GM12878 (cell line): ENCODE data around the gene COL7A1. TPM values are rescaled to one million over a fixed set of nuclear protein-coding genes. Genes with fewer than 3 reads are reported as not detected.

Source experiments
- ATAC-seq: fragments of 200-7000 bp; cut with Tn5 transposase; 3 replicates; pipeline ENCODE4 v1.9.1; 2020; ENCODE audit warnings: mild to moderate bottlenecking, moderate library complexity
- BruUV-seq: library from RNA; stranded (reverse); fragments of 400-500 nt; replicated peaks from 2 replicates; lab custom pipeline; 2021; lab: Mats Ljungman, UMichigan
- CTCF ChIA-PET: fragments of 300-600 bp; sonication (Branson Sonifier 250); formaldehyde crosslinking; extraction: SDS; loops from one replicate; lab custom pipeline; 2021; ENCODE audit warnings: inconsistent platforms; lab: Yijun Ruan, JAX
- POLR2A ChIA-PET: fragments of 350-600 bp; formaldehyde crosslinking; extraction: SDS; loops from one replicate; lab custom pipeline; 2021; ENCODE audit warnings: inconsistent platforms; lab: Charles Lee
- RAD21 ChIA-PET: fragments of 300-600 bp; sonication (Branson Sonifier 250); formaldehyde crosslinking; loops from one replicate; lab custom pipeline; 2023; ENCODE audit warnings: antibody characterized with exemption; ENCODE audit not compliant: unreplicated experiment; lab: Charles Lee
- SMC1A ChIA-PET: fragments of 300-600 bp; sonication (Branson Sonifier 250); formaldehyde crosslinking; loops from one replicate; lab custom pipeline; 2023; ENCODE audit not compliant: unreplicated experiment, uncharacterized antibody; lab: Charles Lee
- DNase-seq: peaks from one replicate; pipeline ENCODE4 v3.0.0-alpha.2; 2011; ENCODE audit warnings: low read depth, low spot score
- FAIRE-seq: peaks from 3 replicates; lab custom pipeline; 2011; peaks lifted over from hg19 to GRCh38; lab: Jason Lieb, UNC
- H2AFZ ChIP-seq: 2 replicates; pipeline ENCODE4 v1.6.0; 2011; ENCODE audit warnings: low read depth, low read length, control low read depth; ENCODE audit not compliant: control insufficient read depth
- H3K27ac ChIP-seq: 2 replicates; pipeline ENCODE4 v1.5.1; 2011; ENCODE audit warnings: control low read depth; ENCODE audit not compliant: control insufficient read depth, insufficient read depth
- H3K27me3 ChIP-seq, 2 experiments: replicated peaks in 1 of 2; 2 replicates each; pipeline versions ENCODE4 v1.6.0 to v1.6.1; 2011; ENCODE audit warnings: low read length in 1 of 2; ENCODE audit not compliant: control insufficient read depth in 2 of 2, insufficient read depth in 2 of 2
- H3K36me3 ChIP-seq, 2 experiments: 2 replicates each; pipeline ENCODE4 v1.5.1; 2011; ENCODE audit warnings: low read length in 1 of 2; ENCODE audit not compliant: control insufficient read depth in 2 of 2, insufficient read depth in 2 of 2
- H3K4me1 ChIP-seq: 2 replicates; pipeline ENCODE4 v1.6.1; 2011; ENCODE audit warnings: mild to moderate bottlenecking, low read length, moderate library complexity, mixed read lengths; ENCODE audit not compliant: control insufficient read depth, insufficient read depth
- H3K4me2 ChIP-seq: 2 replicates; pipeline ENCODE4 v1.6.0; 2011; ENCODE audit warnings: control low read depth; ENCODE audit not compliant: control insufficient read depth, insufficient read depth
- H3K4me3 ChIP-seq: fragments of 200-600 bp; sonication (generic); 2 replicates; pipeline ENCODE4 v1.5.1; 2016
- H3K79me2 ChIP-seq: 2 replicates; pipeline ENCODE4 v1.6.0; 2011; ENCODE audit warnings: low read length; ENCODE audit not compliant: control insufficient read depth, insufficient read depth
- H3K9ac ChIP-seq: 2 replicates; pipeline ENCODE4 v1.8.0; 2011; ENCODE audit warnings: low read length, control low read depth, mixed read lengths; ENCODE audit not compliant: control insufficient read depth, insufficient read depth
- H3K9me3 ChIP-seq: replicated peaks from 3 replicates; pipeline ENCODE4 v1.5.1; 2011; ENCODE audit warnings: mild to moderate bottlenecking, low read length; ENCODE audit not compliant: control insufficient read depth, insufficient read depth
- H4K20me1 ChIP-seq: 2 replicates; pipeline ENCODE4 v1.6.0; 2011; ENCODE audit not compliant: control insufficient read depth, insufficient read depth
- NR2C2 ChIP-seq: IDR thresholded peaks from 2 replicates; pipeline ENCODE4 v1.6.1; 2011; ENCODE audit warnings: borderline replicate concordance, low read depth; ENCODE audit not compliant: control insufficient read depth, insufficient read length
- PRDM15 ChIP-seq: fragments of 450-650 bp; formaldehyde crosslinking; IDR thresholded peaks from 2 replicates; pipeline ENCODE4 v1.4.0; 2020; ENCODE audit warnings: mild to moderate bottlenecking, moderate library complexity
- RBBP5 ChIP-seq: fragments of 200-600 bp; sonication (generic); conservative IDR thresholded peaks from 2 replicates; pipeline ENCODE4 v1.6.1; 2016
- WGBS: methylation state at CpG from one replicate; pipeline ENCODE4 v1.1.6; 2016; ENCODE audit warnings: low lambda C conversion rate; ENCODE audit not compliant: insufficient replicate concordance, insufficient coverage; ENCODE audit errors: missing lambda C conversion rate; 5-methylcytosine and 5-hydroxymethylcytosine counted together
- in situ Hi-C: fragments of 300-500 bp; cut with MboI; formaldehyde crosslinking; loops from 9 replicates; pipeline ENCODE4 v1.14.3; 2018; ENCODE audit warnings: mixed read lengths
- intact Hi-C: fragments of 100-400 bp; cut with micrococcal nuclease; formaldehyde crosslinking; loops from one replicate; pipeline ENCODE4 v1.14.2; 2022; ENCODE audit not compliant: unreplicated experiment
- polyA plus RNA-seq, 11 experiments: library from polyadenylated mRNA; depleted of rRNA in 4 of 11; unstranded in 6 of 11; stranded (reverse) in 5 of 11; fragments of >200 nt; fragmentation: Nextera tagmentation in 4 of 11; fragmentation: Illumina TruSeq in 1 of 11; extraction: Ambion mirVana in 4 of 11; extraction: Trizol in 1 of 11; gene quantifications; 1 replicate in 1 of 11; 2 replicates in 10 of 11; pipeline versions ENCODE4 v1.2.1 to v1.2.3, GENCODE V29; 2011 to 2016; ENCODE audit warnings: inconsistent platforms in 2 of 11, missing spikeins in 2 of 11, low read depth in 1 of 11
- total RNA-seq, 4 experiments: library from RNA; depleted of rRNA in 3 of 4; stranded (reverse); fragments of >200 nt in 3 of 4; fragmentation: Illumina TruSeq in 1 of 4; extraction: Trizol in 1 of 4; gene quantifications; 2 replicates each; pipeline versions ENCODE4 v1.2.1 to v1.2.3, GENCODE V29; 2013 to 2021

The COL7A1 gene
- total and polyA plus RNA-seq, 10 of the 15 experiments (the other 5 are each of a cell fraction or from before 2014, with no cell fraction given), result 0.01 to 1.9 (median 0.29) TPM; not detected in 1

- in situ Hi-C loops, result no loop called here
- ChIA-PET RAD21 (no interaction called here), SMC1A (no interaction called here), POLR2A (no interaction called here), CTCF (no interaction called here)
- DNase-seq (no peak), FAIRE-seq (no peak), ATAC-seq (no peak)
- BruUV-seq, result no TSS peak
- no peak overlapping the region for H3K4me2 ChIP-seq
- H4K20me1 ChIP-seq, result no peaks in the 10 kb centered on the region
- H3K27ac ChIP-seq, result no peak overlapping the region
- H3K36me3 ChIP-seq, result no peaks in the 10 kb centered on the region
- 52% methylated on average over 9 of the region's 9 CpGs for WGBS
- intact Hi-C loops, result no loop called here
- no peaks in the 10 kb centered on the region for H3K9me3 ChIP-seq
- no peak overlapping the region for H3K9ac ChIP-seq
- H2AFZ ChIP-seq, result no peak overlapping the region
- no peaks in the 10 kb centered on the region; a peak in 1 of 4 replicates for H3K27me3 ChIP-seq
- no peaks in the 10 kb centered on the region for H3K4me1 ChIP-seq
- H3K4me3 ChIP-seq, result no peak overlapping the region
- TF ChIP-seq RBBP5, result no peak
- TF ChIP-seq NR2C2, result no peak
- no peak for TF ChIP-seq PRDM15 (CRISPR knock-in tag)
- H3K79me2 ChIP-seq, result no peaks in the 10 kb centered on the region
Measured at GRCh38 chr3:48584836-48585235, 10.3 kb downstream of the COL7A1 start.
